ENCODE data around the gene ATR.

DNA sequence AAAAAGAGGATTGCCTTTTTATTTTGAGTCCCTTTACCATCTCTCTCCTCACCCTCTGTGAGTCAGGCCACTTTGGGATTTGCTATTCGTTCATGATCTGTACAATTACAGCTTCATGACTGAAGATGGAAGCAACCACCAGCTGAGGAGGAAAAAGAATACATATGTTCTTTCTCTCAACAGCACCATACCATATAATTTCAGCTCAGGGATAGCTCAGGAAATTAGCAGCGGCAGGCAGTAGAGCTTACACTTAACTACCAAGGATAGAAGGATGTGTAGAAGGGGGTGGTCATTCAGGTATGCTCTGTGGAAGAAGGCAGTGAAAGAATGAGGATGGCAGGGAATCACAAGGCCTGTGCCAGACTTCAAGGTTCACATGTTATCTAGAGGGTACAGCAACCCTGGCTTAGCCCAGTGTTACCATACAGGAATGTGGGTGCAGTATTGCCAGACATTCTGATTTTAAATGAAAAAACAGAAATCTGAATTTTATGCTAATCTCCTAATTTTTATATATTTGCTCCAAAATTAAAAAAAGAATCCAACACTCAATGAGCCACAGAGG lies 35.6 kb upstream of the ATR start:
- TF ChIP-seq POLR2A (IDR thresholded peaks at IDR 0.05; ENCODE audit: low read depth): no peak
- TF ChIP-seq, protein P1, sequence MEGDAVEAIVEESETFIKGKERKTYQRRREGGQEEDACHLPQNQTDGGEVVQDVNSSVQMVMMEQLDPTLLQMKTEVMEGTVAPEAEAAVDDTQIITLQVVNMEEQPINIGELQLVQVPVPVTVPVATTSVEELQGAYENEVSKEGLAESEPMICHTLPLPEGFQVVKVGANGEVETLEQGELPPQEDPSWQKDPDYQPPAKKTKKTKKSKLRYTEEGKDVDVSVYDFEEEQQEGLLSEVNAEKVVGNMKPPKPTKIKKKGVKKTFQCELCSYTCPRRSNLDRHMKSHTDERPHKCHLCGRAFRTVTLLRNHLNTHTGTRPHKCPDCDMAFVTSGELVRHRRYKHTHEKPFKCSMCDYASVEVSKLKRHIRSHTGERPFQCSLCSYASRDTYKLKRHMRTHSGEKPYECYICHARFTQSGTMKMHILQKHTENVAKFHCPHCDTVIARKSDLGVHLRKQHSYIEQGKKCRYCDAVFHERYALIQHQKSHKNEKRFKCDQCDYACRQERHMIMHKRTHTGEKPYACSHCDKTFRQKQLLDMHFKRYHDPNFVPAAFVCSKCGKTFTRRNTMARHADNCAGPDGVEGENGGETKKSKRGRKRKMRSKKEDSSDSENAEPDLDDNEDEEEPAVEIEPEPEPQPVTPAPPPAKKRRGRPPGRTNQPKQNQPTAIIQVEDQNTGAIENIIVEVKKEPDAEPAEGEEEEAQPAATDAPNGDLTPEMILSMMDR (IDR thresholded peaks at IDR 0.05): no peak

All from esophagus muscularis mucosa (tissue), 3 donors.